Measurements from ENCODE around the gene PEX11A.
A peak's percentile ranks its signal among the peaks of the same experiment; 100 is the strongest.

Gene PEX11A

GRCh38 chr15:89673165-89673512 is 17.4 kb downstream of the PEX11A start:
- no peak for DNase-seq

- DNase-seq: no peak
These were observed 18.1 kb downstream of the PEX11A start for GRCh38 chr15:89672221-89673164.

- DNase-seq: no peak
These were observed 18.9 kb downstream of the PEX11A start for GRCh38 chr15:89671687-89672086.

GRCh38 chr15:89670971-89671560 is 19.5 kb downstream of the PEX11A start:
- no peak for DNase-seq

- DNase-seq: no peak
These were observed 20.6 kb downstream of the PEX11A start for GRCh38 chr15:89669941-89670340.

- DNase-seq: no peak
These were observed 21.2 kb downstream of the PEX11A start for GRCh38 chr15:89669309-89669865.

GRCh38 chr15:89668171-89668570 is 22.4 kb downstream of the PEX11A start:
- no peak for DNase-seq

GRCh38 chr15:89667706-89667960 is 22.9 kb downstream of the PEX11A start:
- DNase-seq: no peak

GRCh38 chr15:89666858-89667705 is 23.5 kb downstream of the PEX11A start:
- DNase-seq: no peak

GRCh38 chr15:89666184-89666857 is 24.2 kb downstream of the PEX11A start:
- no peak for DNase-seq

- peak; percentile 28 for DNase-seq
These were observed 24.9 kb downstream of the PEX11A start for GRCh38 chr15:89665449-89666181.

- no peak for DNase-seq
These were observed 25.9 kb downstream of the PEX11A start for GRCh38 chr15:89664441-89665350.

GRCh38 chr15:89662893-89663626 is 27.5 kb downstream of the PEX11A start:
- DNase-seq: peak; percentile 90

- no peak for DNase-seq
These were observed 30.0 kb downstream of the PEX11A start for GRCh38 chr15:89660556-89660955.

- DNase-seq: no peak
These were observed 31.3 kb downstream of the PEX11A start for GRCh38 chr15:89659295-89659694.

- DNase-seq: no peak
These were observed 32.8 kb downstream of the PEX11A start for GRCh38 chr15:89657686-89658200.

GRCh38 chr15:89656116-89656815 is 34.3 kb downstream of the PEX11A start:
- DNase-seq: no peak

GRCh38 chr15:89654847-89655805 is 35.4 kb downstream of the PEX11A start, which contains the start of gene KIF7:
KIF7 (minus strand) TSS chr15:89655467; CDS start chr15:89652930, 2,537 bp downstream.
- DNase-seq: peak; percentile 15
